ENCODE data around the gene IMPG2. TPM values are rescaled to one million over a fixed set of nuclear protein-coding genes. Genes with fewer than 3 reads are reported as not detected.

IMPG2 gene
- total RNA-seq, 1 experiment from 2014 or later = 0.50 TPM

DNA sequence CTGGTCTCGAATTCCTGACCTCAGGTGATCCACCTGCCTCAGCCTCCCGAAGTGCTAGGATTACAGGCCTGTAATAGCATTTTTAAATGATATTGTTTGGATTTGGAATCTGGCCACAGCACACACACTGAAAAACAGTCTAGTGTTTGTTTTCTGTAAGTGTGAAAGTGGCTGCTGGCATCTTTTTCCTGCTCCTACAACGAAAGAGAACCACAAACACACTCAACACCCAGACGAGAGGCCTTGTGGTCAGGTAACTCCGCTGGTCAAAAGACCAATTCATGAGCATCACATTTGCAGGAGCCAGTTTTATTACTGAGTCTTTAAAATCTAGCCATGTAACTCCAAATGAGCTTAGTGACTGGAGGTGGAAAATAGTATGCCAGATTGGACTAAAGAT, 50.2 kb downstream of the IMPG2 start:
- Mint-ChIP-seq H3K36me3 (ENCODE audit: insufficient read depth, unreplicated experiment) (no peaks in the 10 kb centered on the region), H3K27me3 (ENCODE audit: unreplicated experiment) (no peaks in the 10 kb centered on the region), H3K27ac (ENCODE audit: unreplicated experiment) (no peak overlapping the region), H3K4me1 (ENCODE audit: low read depth, unreplicated experiment) (no peaks in the 10 kb centered on the region), H3K4me3 (ENCODE audit: low read depth, unreplicated experiment) (no peak overlapping the region), H3K9me3 (ENCODE audit: low read depth, unreplicated experiment) (no peaks in the 10 kb centered on the region)
- DNase-seq = no peak
- TF ChIP-seq, protein P1, sequence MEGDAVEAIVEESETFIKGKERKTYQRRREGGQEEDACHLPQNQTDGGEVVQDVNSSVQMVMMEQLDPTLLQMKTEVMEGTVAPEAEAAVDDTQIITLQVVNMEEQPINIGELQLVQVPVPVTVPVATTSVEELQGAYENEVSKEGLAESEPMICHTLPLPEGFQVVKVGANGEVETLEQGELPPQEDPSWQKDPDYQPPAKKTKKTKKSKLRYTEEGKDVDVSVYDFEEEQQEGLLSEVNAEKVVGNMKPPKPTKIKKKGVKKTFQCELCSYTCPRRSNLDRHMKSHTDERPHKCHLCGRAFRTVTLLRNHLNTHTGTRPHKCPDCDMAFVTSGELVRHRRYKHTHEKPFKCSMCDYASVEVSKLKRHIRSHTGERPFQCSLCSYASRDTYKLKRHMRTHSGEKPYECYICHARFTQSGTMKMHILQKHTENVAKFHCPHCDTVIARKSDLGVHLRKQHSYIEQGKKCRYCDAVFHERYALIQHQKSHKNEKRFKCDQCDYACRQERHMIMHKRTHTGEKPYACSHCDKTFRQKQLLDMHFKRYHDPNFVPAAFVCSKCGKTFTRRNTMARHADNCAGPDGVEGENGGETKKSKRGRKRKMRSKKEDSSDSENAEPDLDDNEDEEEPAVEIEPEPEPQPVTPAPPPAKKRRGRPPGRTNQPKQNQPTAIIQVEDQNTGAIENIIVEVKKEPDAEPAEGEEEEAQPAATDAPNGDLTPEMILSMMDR (IDR thresholded peaks at IDR 0.05; ENCODE audit: unreplicated experiment) = no peak
- BruUV-seq (replicated peaks) = no TSS peak
- CTCF ChIA-PET = no interaction called here
- intact Hi-C loops (cut with micrococcal nuclease; ENCODE audit: unreplicated experiment) = no loop called here

DNA sequence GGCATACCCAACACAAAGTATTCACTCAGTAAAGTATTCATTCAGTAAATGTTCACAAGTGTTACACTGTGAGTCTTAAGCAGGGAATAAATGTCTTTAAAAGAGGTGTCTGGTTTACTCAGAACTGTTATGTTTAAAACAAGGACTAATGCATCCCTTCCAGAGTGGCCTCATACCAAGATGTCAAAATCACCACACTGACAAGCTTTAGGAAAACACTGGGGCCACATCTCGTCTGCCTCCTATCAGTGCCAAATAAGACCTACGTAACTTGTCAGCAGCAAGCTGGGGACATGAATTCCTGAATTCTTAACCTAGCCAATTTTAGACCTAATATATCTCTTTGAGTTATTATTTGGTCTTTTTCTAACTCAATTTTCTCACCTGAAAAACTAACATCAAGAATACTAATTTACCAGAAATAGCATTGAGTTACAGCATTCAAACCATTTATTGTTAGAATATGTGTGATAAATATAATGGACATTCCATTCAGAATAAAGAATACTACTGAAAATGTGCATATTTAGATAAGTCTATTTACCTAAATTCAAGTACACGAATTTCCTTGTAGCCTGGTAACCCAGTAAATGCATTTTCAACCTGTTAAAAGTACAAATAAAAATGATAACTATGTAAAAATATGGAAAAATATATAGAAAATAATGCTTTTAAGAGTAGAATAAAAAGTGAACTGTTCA, 51.3 kb downstream of the IMPG2 start:
- Mint-ChIP-seq H3K4me1 (ENCODE audit: low read depth, unreplicated experiment) (no peaks in the 10 kb centered on the region), H3K36me3 (ENCODE audit: insufficient read depth, unreplicated experiment) (no peaks in the 10 kb centered on the region), H3K27ac (ENCODE audit: unreplicated experiment) (no peak overlapping the region), H3K9me3 (ENCODE audit: low read depth, unreplicated experiment) (no peaks in the 10 kb centered on the region), H3K27me3 (ENCODE audit: unreplicated experiment) (no peaks in the 10 kb centered on the region), H3K4me3 (ENCODE audit: low read depth, unreplicated experiment) (no peak overlapping the region)
- TF ChIP-seq, protein P1 (IDR thresholded peaks at IDR 0.05; ENCODE audit: unreplicated experiment) = no peak
- CTCF ChIA-PET = interaction anchor here (0.5 to 0.6 kb wide), 2 partner anchors 66 to 861 kb away, joined by 3 to 5 read pairs; no protein-coding TSS in a partner anchor
- intact Hi-C loops (cut with micrococcal nuclease; ENCODE audit: unreplicated experiment) = no loop called here
- BruUV-seq (replicated peaks) = no TSS peak
- no peak for DNase-seq

DNA sequence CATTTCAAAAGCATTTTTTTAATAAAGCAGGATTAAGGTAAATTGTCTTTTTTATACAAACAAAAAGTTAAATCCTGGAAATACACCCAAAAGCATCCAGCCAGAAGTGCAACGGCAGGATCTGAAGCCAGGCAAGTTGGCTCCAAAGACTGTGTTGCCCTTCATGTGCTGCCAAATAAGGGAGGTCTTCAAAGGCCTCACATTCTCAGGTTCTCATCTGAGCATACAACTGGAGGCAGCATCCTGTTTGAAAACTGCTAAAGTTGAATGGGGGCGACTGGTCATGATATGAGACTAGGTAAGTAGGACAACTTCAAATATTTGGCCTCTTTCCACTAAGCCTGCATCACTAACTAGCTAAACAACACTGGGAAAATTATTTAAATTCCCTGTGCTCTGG, 52.2 kb downstream of the IMPG2 start:
- no peaks in the 10 kb centered on the region for H3K36me3 Mint-ChIP-seq (ENCODE audit: insufficient read depth, unreplicated experiment)
- H3K4me1 Mint-ChIP-seq (ENCODE audit: low read depth, unreplicated experiment) = no peaks in the 10 kb centered on the region
- no peak overlapping the region for H3K4me3 Mint-ChIP-seq (ENCODE audit: low read depth, unreplicated experiment)
- H3K27me3 Mint-ChIP-seq (ENCODE audit: unreplicated experiment) = no peaks in the 10 kb centered on the region
- TF ChIP-seq, protein P1 (IDR thresholded peaks at IDR 0.05; ENCODE audit: unreplicated experiment) = no peak
- DNase-seq = no peak
- CTCF ChIA-PET = no interaction called here
- no peak overlapping the region for H3K27ac Mint-ChIP-seq (ENCODE audit: unreplicated experiment)
- intact Hi-C loops (cut with micrococcal nuclease; ENCODE audit: unreplicated experiment) = no loop called here
- peaks cover 3% of the 10 kb centered on the region for H3K9me3 Mint-ChIP-seq (ENCODE audit: low read depth, unreplicated experiment)
- no TSS peak for BruUV-seq (replicated peaks)

- no peaks in the 10 kb centered on the region for H3K36me3 Mint-ChIP-seq (ENCODE audit: insufficient read depth, unreplicated experiment)
- intact Hi-C loops (cut with micrococcal nuclease; ENCODE audit: unreplicated experiment) = no loop called here
- H3K4me3 Mint-ChIP-seq (ENCODE audit: low read depth, unreplicated experiment) = no peak overlapping the region
- no TSS peak for BruUV-seq (replicated peaks)
- TF ChIP-seq, protein P1 (IDR thresholded peaks at IDR 0.05; ENCODE audit: unreplicated experiment) = no peak
- peaks cover 5% of the 10 kb centered on the region for H3K4me1 Mint-ChIP-seq (ENCODE audit: low read depth, unreplicated experiment)
- DNase-seq = no peak
- H3K27ac Mint-ChIP-seq (ENCODE audit: unreplicated experiment) = no peak overlapping the region
- peaks cover 3% of the 10 kb centered on the region for H3K9me3 Mint-ChIP-seq (ENCODE audit: low read depth, unreplicated experiment)
- no peaks in the 10 kb centered on the region for H3K27me3 Mint-ChIP-seq (ENCODE audit: unreplicated experiment)
- CTCF ChIA-PET = no interaction called here
Measured at GRCh38 chr3:101266566-101266965, 53.8 kb downstream of the IMPG2 start.

Measured in Calu3 (cell line).